ENCODE data around the gene FBXL19. TPM values are rescaled to one million over a fixed set of nuclear protein-coding genes. Genes with fewer than 3 reads are reported as not detected.

The FBXL19 gene
- total and polyA plus RNA-seq, 9 of the 15 experiments (the other 6 are each of a cell fraction or from before 2014, with no cell fraction given), result 0.13 to 48.0 (median 13.5) TPM; not detected in 1

DNA sequence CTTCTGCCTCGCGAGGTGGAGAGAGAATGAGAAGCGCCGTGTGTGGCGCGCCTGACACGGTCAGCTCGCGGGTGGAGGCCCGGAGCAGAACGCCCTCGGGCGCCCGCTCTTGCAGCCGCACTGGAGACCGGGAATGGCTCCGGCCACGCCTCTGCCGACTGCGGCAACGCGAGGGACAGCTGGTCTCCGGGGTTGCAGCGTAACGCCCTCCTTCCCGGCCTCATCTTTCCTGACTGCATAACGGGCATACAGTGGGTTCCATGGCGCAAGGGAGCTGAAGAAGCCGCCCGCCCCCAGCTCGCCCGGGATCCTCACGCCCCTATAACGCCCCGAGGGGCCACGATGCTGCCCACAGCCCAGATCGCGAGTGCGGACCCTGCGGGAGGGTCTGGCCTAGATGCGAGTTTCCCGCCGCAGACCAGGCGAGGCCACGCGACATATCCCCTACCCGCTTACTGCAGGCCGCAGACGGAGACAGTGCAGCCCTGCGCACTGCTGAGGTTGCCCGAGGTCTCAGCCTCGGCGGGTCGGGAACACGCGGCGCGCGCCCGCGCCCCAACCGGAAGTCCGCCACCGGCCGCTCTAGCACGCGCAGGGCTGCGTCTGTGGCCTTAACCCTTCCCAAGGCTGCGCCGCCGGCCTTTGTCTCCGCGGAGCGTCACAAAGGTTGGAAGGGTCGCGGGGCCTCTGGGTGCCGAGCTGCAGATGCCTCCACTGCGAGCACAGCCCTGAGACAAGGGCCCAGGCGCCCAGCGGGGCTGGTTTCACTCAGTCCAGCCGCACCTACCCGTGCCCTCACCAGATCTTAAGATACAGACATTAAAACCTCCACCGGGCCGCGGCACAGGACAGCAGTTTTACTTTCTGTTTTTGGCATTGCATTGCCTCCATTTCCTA, 48.3 kb upstream of the FBXL19 start (continued):
- no peak for TF ChIP-seq BRCA1 (IDR thresholded peaks at IDR 0.05)
- no peak for TF ChIP-seq BRCA1 (CRISPR knock-in tag; IDR thresholded peaks at IDR 0.05)
- TF ChIP-seq, protein P1, sequence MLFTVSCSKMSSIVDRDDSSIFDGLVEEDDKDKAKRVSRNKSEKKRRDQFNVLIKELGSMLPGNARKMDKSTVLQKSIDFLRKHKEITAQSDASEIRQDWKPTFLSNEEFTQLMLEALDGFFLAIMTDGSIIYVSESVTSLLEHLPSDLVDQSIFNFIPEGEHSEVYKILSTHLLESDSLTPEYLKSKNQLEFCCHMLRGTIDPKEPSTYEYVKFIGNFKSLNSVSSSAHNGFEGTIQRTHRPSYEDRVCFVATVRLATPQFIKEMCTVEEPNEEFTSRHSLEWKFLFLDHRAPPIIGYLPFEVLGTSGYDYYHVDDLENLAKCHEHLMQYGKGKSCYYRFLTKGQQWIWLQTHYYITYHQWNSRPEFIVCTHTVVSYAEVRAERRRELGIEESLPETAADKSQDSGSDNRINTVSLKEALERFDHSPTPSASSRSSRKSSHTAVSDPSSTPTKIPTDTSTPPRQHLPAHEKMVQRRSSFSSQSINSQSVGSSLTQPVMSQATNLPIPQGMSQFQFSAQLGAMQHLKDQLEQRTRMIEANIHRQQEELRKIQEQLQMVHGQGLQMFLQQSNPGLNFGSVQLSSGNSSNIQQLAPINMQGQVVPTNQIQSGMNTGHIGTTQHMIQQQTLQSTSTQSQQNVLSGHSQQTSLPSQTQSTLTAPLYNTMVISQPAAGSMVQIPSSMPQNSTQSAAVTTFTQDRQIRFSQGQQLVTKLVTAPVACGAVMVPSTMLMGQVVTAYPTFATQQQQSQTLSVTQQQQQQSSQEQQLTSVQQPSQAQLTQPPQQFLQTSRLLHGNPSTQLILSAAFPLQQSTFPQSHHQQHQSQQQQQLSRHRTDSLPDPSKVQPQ (CRISPR knock-in tag; IDR thresholded peaks at IDR 0.05; ENCODE audit: borderline replicate concordance), result no peak
- TF ChIP-seq, protein P2, sequence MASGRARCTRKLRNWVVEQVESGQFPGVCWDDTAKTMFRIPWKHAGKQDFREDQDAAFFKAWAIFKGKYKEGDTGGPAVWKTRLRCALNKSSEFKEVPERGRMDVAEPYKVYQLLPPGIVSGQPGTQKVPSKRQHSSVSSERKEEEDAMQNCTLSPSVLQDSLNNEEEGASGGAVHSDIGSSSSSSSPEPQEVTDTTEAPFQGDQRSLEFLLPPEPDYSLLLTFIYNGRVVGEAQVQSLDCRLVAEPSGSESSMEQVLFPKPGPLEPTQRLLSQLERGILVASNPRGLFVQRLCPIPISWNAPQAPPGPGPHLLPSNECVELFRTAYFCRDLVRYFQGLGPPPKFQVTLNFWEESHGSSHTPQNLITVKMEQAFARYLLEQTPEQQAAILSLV (tag; IDR thresholded peaks at IDR 0.05), result no peak
- TF ChIP-seq, protein P3, sequence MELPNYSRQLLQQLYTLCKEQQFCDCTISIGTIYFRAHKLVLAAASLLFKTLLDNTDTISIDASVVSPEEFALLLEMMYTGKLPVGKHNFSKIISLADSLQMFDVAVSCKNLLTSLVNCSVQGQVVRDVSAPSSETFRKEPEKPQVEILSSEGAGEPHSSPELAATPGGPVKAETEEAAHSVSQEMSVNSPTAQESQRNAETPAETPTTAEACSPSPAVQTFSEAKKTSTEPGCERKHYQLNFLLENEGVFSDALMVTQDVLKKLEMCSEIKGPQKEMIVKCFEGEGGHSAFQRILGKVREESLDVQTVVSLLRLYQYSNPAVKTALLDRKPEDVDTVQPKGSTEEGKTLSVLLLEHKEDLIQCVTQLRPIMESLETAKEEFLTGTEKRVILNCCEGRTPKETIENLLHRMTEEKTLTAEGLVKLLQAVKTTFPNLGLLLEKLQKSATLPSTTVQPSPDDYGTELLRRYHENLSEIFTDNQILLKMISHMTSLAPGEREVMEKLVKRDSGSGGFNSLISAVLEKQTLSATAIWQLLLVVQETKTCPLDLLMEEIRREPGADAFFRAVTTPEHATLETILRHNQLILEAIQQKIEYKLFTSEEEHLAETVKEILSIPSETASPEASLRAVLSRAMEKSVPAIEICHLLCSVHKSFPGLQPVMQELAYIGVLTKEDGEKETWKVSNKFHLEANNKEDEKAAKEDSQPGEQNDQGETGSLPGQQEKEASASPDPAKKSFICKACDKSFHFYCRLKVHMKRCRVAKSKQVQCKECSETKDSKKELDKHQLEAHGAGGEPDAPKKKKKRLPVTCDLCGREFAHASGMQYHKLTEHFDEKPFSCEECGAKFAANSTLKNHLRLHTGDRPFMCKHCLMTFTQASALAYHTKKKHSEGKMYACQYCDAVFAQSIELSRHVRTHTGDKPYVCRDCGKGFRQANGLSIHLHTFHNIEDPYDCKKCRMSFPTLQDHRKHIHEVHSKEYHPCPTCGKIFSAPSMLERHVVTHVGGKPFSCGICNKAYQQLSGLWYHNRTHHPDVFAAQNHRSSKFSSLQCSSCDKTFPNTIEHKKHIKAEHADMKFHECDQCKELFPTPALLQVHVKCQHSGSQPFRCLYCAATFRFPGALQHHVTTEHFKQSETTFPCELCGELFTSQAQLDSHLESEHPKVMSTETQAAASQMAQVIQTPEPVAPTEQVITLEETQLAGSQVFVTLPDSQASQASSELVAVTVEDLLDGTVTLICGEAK (IDR thresholded peaks at IDR 0.05), result peak; percentile 91
- TF ChIP-seq, protein P3 (CRISPR knock-in tag; IDR thresholded peaks at IDR 0.05), result no peak; the same call in 1 of the 2 replicates
- TF ChIP-seq MCM3 (IDR thresholded peaks at IDR 0.05), result no peak
- TF ChIP-seq, protein P4, sequence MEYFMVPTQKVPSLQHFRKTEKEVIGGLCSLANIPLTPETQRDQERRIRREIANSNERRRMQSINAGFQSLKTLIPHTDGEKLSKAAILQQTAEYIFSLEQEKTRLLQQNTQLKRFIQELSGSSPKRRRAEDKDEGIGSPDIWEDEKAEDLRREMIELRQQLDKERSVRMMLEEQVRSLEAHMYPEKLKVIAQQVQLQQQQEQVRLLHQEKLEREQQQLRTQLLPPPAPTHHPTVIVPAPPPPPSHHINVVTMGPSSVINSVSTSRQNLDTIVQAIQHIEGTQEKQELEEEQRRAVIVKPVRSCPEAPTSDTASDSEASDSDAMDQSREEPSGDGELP (CRISPR knock-in tag; IDR thresholded peaks at IDR 0.05; ENCODE audit: borderline replicate concordance), result peak; percentile 96
- no peak for TF ChIP-seq ZNF384 (IDR thresholded peaks at IDR 0.05; ENCODE audit: low read depth, low read length)
- TF ChIP-seq SP1 (CRISPR knock-in tag; IDR thresholded peaks at IDR 0.05), result peak; percentile 79
- TF ChIP-seq, protein P5, sequence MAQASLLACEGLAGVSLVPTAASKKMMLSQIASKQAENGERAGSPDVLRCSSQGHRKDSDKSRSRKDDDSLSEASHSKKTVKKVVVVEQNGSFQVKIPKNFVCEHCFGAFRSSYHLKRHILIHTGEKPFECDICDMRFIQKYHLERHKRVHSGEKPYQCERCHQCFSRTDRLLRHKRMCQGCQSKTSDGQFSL (CRISPR knock-in tag; IDR thresholded peaks at IDR 0.05), result no peak
- TF ChIP-seq, protein P5 (tag; IDR thresholded peaks at IDR 0.05), result no peak

Measured in K562 (cell line).